ENCODE results near the gene AGTR2.

AGTR2 gene

DNA sequence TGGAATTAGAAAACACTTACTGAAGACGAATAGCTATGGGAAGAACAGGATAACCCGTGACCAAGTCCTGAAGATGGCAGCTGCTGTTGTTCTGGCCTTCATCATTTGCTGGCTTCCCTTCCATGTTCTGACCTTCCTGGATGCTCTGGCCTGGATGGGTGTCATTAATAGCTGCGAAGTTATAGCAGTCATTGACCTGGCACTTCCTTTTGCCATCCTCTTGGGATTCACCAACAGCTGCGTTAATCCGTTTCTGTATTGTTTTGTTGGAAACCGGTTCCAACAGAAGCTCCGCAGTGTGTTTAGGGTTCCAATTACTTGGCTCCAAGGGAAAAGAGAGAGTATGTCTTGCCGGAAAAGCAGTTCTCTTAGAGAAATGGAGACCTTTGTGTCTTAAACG lies 2.4 kb downstream of the AGTR2 start:
- Histone ChIP-seq H2BK120ac (ENCODE audit: insufficient read depth, low read length, poor library complexity) (no peak overlapping the region), H3K27me3 (ENCODE audit: insufficient read depth, low read length) (no peaks in the 10 kb centered on the region), H3K36me3 (ENCODE audit: control insufficient read depth in 1 of 2, insufficient read depth in 2 of 2, low read length in 2 of 2) (no peaks in the 10 kb centered on the region), H3K9me3 (ENCODE audit: insufficient read depth, low read depth, low read length) (no peaks in the 10 kb centered on the region), H3K4me2 (ENCODE audit: low read length) (no peak overlapping the region), H3K18ac (ENCODE audit: low read length) (no peak overlapping the region), H3K4ac (ENCODE audit: low read depth, low read length) (no peak overlapping the region), H2BK12ac (ENCODE audit: low read length) (no peak overlapping the region), H3K27ac (ENCODE audit: low read depth, low read length) (no peak overlapping the region), H3K79me1 (ENCODE audit: low read length) (no peaks in the 10 kb centered on the region), H4K8ac (ENCODE audit: low read depth, low read length) (no peak overlapping the region), H3K4me1 (ENCODE audit: control insufficient read depth in 1 of 2, insufficient read depth in 2 of 2, low read length in 2 of 2) (no peaks in the 10 kb centered on the region), H2BK5ac (ENCODE audit: low read depth, low read length, poor library complexity) (no peak overlapping the region), H3K23ac (ENCODE audit: low read length) (no peak overlapping the region), H3K4me3 (ENCODE audit: low read depth, low read length) (no peak overlapping the region), H3K79me2 (ENCODE audit: control insufficient read depth, insufficient read depth, low read length, poor library complexity) (no peaks in the 10 kb centered on the region), H4K91ac (ENCODE audit: low read depth, low read length) (no peak overlapping the region), H3K9ac (ENCODE audit: low read length) (no peak overlapping the region), H3K14ac (ENCODE audit: low read length) (no peak overlapping the region), H2AK5ac (ENCODE audit: low read length) (no peak overlapping the region), H4K12ac (ENCODE audit: low read depth, low read length) (no peak overlapping the region), H2AFZ (ENCODE audit: insufficient read depth, low read length, poor library complexity) (no peak overlapping the region)
- no CpG with 5 or more reads among the region's 9 CpGs for WGBS (ENCODE audit: extremely low coverage, insufficient coverage, insufficient read length)
- DNase-seq = no peak

- H3K4ac ChIP-seq (ENCODE audit: low read depth, low read length) = no peak overlapping the region
- H2BK120ac ChIP-seq (ENCODE audit: insufficient read depth, low read length, poor library complexity) = no peak overlapping the region
- H2BK5ac ChIP-seq (ENCODE audit: low read depth, low read length, poor library complexity) = no peak overlapping the region
- no peak overlapping the region for H2BK12ac ChIP-seq (ENCODE audit: low read length)
- H3K79me2 ChIP-seq (ENCODE audit: control insufficient read depth, insufficient read depth, low read length, poor library complexity) = no peaks in the 10 kb centered on the region
- no peak overlapping the region for H3K23ac ChIP-seq (ENCODE audit: low read length)
- no peak overlapping the region for H3K27ac ChIP-seq (ENCODE audit: low read depth, low read length)
- H2AFZ ChIP-seq (ENCODE audit: insufficient read depth, low read length, poor library complexity) = no peak overlapping the region
- H3K9me3 ChIP-seq (ENCODE audit: insufficient read depth, low read depth, low read length) = no peaks in the 10 kb centered on the region
- H3K18ac ChIP-seq (ENCODE audit: low read length) = no peak overlapping the region
- H3K27me3 ChIP-seq (ENCODE audit: insufficient read depth, low read length) = no peaks in the 10 kb centered on the region
- no peak overlapping the region for H4K91ac ChIP-seq (ENCODE audit: low read depth, low read length)
- H4K12ac ChIP-seq (ENCODE audit: low read depth, low read length) = no peak overlapping the region
- no peak overlapping the region for H3K14ac ChIP-seq (ENCODE audit: low read length)
- H3K9ac ChIP-seq (ENCODE audit: low read length) = no peak overlapping the region
- DNase-seq = no peak
- H3K4me2 ChIP-seq (ENCODE audit: low read length) = no peak overlapping the region
- H3K36me3 ChIP-seq (ENCODE audit: control insufficient read depth in 1 of 2, insufficient read depth in 2 of 2, low read length in 2 of 2) = no peaks in the 10 kb centered on the region
- no peak overlapping the region for H3K4me3 ChIP-seq (ENCODE audit: low read depth, low read length)
- no CpG with 5 or more reads among the region's 1 CpG for WGBS (ENCODE audit: extremely low coverage, insufficient coverage, insufficient read length)
- no peaks in the 10 kb centered on the region for H3K79me1 ChIP-seq (ENCODE audit: low read length)
- no peak overlapping the region for H2AK5ac ChIP-seq (ENCODE audit: low read length)
- peaks cover 0 to 2% of the 10 kb centered on the region in 2 experiments for H3K4me1 ChIP-seq (ENCODE audit: control insufficient read depth in 1 of 2, insufficient read depth in 2 of 2, low read length in 2 of 2)
- no peak overlapping the region for H4K8ac ChIP-seq (ENCODE audit: low read depth, low read length)
These were observed 10.8 kb downstream of the AGTR2 start for GRCh38 chrX:116181300-116181699.

GRCh38 chrX:116185163-116185562 lies 14.6 kb downstream of the AGTR2 start:
- Histone ChIP-seq H3K4me2 (ENCODE audit: low read length) (no peak overlapping the region), H2AK5ac (ENCODE audit: low read length) (no peak overlapping the region), H4K12ac (ENCODE audit: low read depth, low read length) (no peak overlapping the region), H3K79me1 (ENCODE audit: low read length) (no peaks in the 10 kb centered on the region), H2BK120ac (ENCODE audit: insufficient read depth, low read length, poor library complexity) (no peak overlapping the region), H2AFZ (ENCODE audit: insufficient read depth, low read length, poor library complexity) (no peak overlapping the region), H2BK5ac (ENCODE audit: low read depth, low read length, poor library complexity) (no peak overlapping the region), H3K4me3 (ENCODE audit: low read depth, low read length) (no peak overlapping the region), H3K14ac (ENCODE audit: low read length) (no peak overlapping the region), H4K91ac (ENCODE audit: low read depth, low read length) (no peak overlapping the region), H3K18ac (ENCODE audit: low read length) (no peak overlapping the region), H3K36me3 (ENCODE audit: control insufficient read depth in 1 of 2, insufficient read depth in 2 of 2, low read length in 2 of 2) (no peaks in the 10 kb centered on the region), H4K8ac (ENCODE audit: low read depth, low read length) (no peak overlapping the region), H3K79me2 (ENCODE audit: control insufficient read depth, insufficient read depth, low read length, poor library complexity) (no peaks in the 10 kb centered on the region), H3K9me3 (ENCODE audit: insufficient read depth, low read depth, low read length) (no peaks in the 10 kb centered on the region), H2BK12ac (ENCODE audit: low read length) (no peak overlapping the region), H3K27me3 (ENCODE audit: insufficient read depth, low read length) (no peaks in the 10 kb centered on the region), H3K4ac (ENCODE audit: low read depth, low read length) (no peak overlapping the region), H3K23ac (ENCODE audit: low read length) (no peak overlapping the region), H3K9ac (ENCODE audit: low read length) (no peak overlapping the region), H3K27ac (ENCODE audit: low read depth, low read length) (no peak overlapping the region), H3K4me1 (ENCODE audit: control insufficient read depth in 1 of 2, insufficient read depth in 2 of 2, low read length in 2 of 2) (peaks cover 0 to 2% of the 10 kb centered on the region in 2 experiments)
- no peak for DNase-seq

- Histone ChIP-seq H3K79me2 (ENCODE audit: control insufficient read depth, insufficient read depth, low read length, poor library complexity) (no peaks in the 10 kb centered on the region), H2BK120ac (ENCODE audit: insufficient read depth, low read length, poor library complexity) (no peak overlapping the region), H3K27me3 (ENCODE audit: insufficient read depth, low read length) (no peaks in the 10 kb centered on the region), H3K4ac (ENCODE audit: low read depth, low read length) (no peak overlapping the region), H3K18ac (ENCODE audit: low read length) (no peak overlapping the region), H3K79me1 (ENCODE audit: low read length) (no peaks in the 10 kb centered on the region), H2BK12ac (ENCODE audit: low read length) (no peak overlapping the region), H3K27ac (ENCODE audit: low read depth, low read length) (no peak overlapping the region), H4K91ac (ENCODE audit: low read depth, low read length) (no peak overlapping the region), H3K4me3 (ENCODE audit: low read depth, low read length) (no peak overlapping the region), H3K23ac (ENCODE audit: low read length) (no peak overlapping the region), H3K36me3 (ENCODE audit: control insufficient read depth in 1 of 2, insufficient read depth in 2 of 2, low read length in 2 of 2) (peaks cover 0 to 2% of the 10 kb centered on the region in 2 experiments), H4K8ac (ENCODE audit: low read depth, low read length) (no peak overlapping the region), H2AK5ac (ENCODE audit: low read length) (no peak overlapping the region), H3K9ac (ENCODE audit: low read length) (no peak overlapping the region), H3K9me3 (ENCODE audit: insufficient read depth, low read depth, low read length) (no peaks in the 10 kb centered on the region), H4K12ac (ENCODE audit: low read depth, low read length) (no peak overlapping the region), H2AFZ (ENCODE audit: insufficient read depth, low read length, poor library complexity) (no peak overlapping the region), H2BK5ac (ENCODE audit: low read depth, low read length, poor library complexity) (no peak overlapping the region), H3K4me1 (ENCODE audit: control insufficient read depth in 1 of 2, insufficient read depth in 2 of 2, low read length in 2 of 2) (no peaks in the 10 kb centered on the region), H3K14ac (ENCODE audit: low read length) (no peak overlapping the region), H3K4me2 (ENCODE audit: low read length) (no peak overlapping the region)
- DNase-seq = no peak
These were observed 24.1 kb downstream of the AGTR2 start for GRCh38 chrX:116194649-116195048.

DNA sequence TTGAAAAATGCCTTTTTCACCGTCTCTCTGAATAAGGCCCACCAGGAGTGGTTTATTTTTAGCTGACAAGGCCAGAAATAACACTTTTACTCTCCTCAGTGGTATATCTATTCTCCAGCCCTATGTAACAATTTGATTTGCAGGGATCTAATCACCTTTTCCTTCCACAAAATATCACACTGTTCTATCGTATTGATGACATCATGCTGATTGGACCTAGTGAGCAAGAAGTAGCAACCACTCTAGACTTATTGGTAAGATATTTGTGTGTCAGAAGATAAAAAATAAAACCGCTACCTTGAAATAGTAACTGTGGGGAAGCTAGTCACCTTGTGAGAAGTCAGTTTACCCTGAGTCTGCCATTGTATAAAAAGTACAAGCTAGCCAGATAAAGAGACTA lies 27.7 kb downstream of the AGTR2 start:
- H3K27me3 ChIP-seq (ENCODE audit: insufficient read depth, low read length) = no peaks in the 10 kb centered on the region
- no peak overlapping the region for H2BK120ac ChIP-seq (ENCODE audit: insufficient read depth, low read length, poor library complexity)
- H3K79me1 ChIP-seq (ENCODE audit: low read length) = no peaks in the 10 kb centered on the region
- H3K18ac ChIP-seq (ENCODE audit: low read length) = no peak overlapping the region
- H2AK5ac ChIP-seq (ENCODE audit: low read length) = no peak overlapping the region
- H3K9me3 ChIP-seq (ENCODE audit: insufficient read depth, low read depth, low read length) = no peaks in the 10 kb centered on the region
- H4K91ac ChIP-seq (ENCODE audit: low read depth, low read length) = no peak overlapping the region
- no peak overlapping the region for H3K23ac ChIP-seq (ENCODE audit: low read length)
- no peak overlapping the region for H3K9ac ChIP-seq (ENCODE audit: low read length)
- H3K4me1 ChIP-seq (ENCODE audit: control insufficient read depth in 1 of 2, insufficient read depth in 2 of 2, low read length in 2 of 2) = no peaks in the 10 kb centered on the region
- no peak overlapping the region for H3K27ac ChIP-seq (ENCODE audit: low read depth, low read length)
- H3K36me3 ChIP-seq (ENCODE audit: control insufficient read depth in 1 of 2, insufficient read depth in 2 of 2, low read length in 2 of 2) = peaks cover 0 to 2% of the 10 kb centered on the region in 2 experiments
- no peak overlapping the region for H2BK5ac ChIP-seq (ENCODE audit: low read depth, low read length, poor library complexity)
- no peak overlapping the region for H3K4ac ChIP-seq (ENCODE audit: low read depth, low read length)
- no peak for DNase-seq
- H2BK12ac ChIP-seq (ENCODE audit: low read length) = no peak overlapping the region
- no peak overlapping the region for H3K4me2 ChIP-seq (ENCODE audit: low read length)
- no peak overlapping the region for H4K8ac ChIP-seq (ENCODE audit: low read depth, low read length)
- no peak overlapping the region for H3K14ac ChIP-seq (ENCODE audit: low read length)
- no peak overlapping the region for H4K12ac ChIP-seq (ENCODE audit: low read depth, low read length)
- no CpG with 5 or more reads among the region's 3 CpGs for WGBS (ENCODE audit: extremely low coverage, insufficient coverage, insufficient read length)
- H3K79me2 ChIP-seq (ENCODE audit: control insufficient read depth, insufficient read depth, low read length, poor library complexity) = no peaks in the 10 kb centered on the region
- no peak overlapping the region for H3K4me3 ChIP-seq (ENCODE audit: low read depth, low read length)
- H2AFZ ChIP-seq (ENCODE audit: insufficient read depth, low read length, poor library complexity) = no peak overlapping the region
